GM19035 (cell line): ENCODE results near the gene TEX51.

Experiments used
- ATAC-seq: cut with Tn5 transposase; IDR thresholded peaks from one replicate; pipeline ENCODE4 v1.9.1; 2021; ENCODE audit not compliant: unreplicated experiment

The TEX51 gene

GRCh38 chr2:126898636-126899035, at the start of gene TEX51:
TEX51 (plus strand) TSS chr2:126898890; CDS start chr2:126898919, 29 bp downstream.
- ATAC-seq, result no peak

GRCh38 chr2:126849054-126849453, 49.6 kb upstream of the TEX51 start:
- no peak for ATAC-seq

GRCh38 chr2:126849486-126849885, 49.2 kb upstream of the TEX51 start:
- ATAC-seq, result no peak

GRCh38 chr2:126849991-126850535, 48.6 kb upstream of the TEX51 start:
- no peak for ATAC-seq

- ATAC-seq, result no peak
Observed at GRCh38 chr2:126850940-126851339, 47.8 kb upstream of the TEX51 start.

GRCh38 chr2:126851756-126852155, 46.9 kb upstream of the TEX51 start:
- ATAC-seq, result no peak

GRCh38 chr2:126852361-126852760, 46.3 kb upstream of the TEX51 start:
- no peak for ATAC-seq

GRCh38 chr2:126855606-126856005, 43.1 kb upstream of the TEX51 start:
- ATAC-seq, result no peak

GRCh38 chr2:126856403-126856802, 42.3 kb upstream of the TEX51 start:
- no peak for ATAC-seq

- no peak for ATAC-seq
Observed at GRCh38 chr2:126857502-126857901, 41.2 kb upstream of the TEX51 start.

- ATAC-seq, result no peak
Observed at GRCh38 chr2:126858013-126858412, 40.7 kb upstream of the TEX51 start.

- ATAC-seq, result no peak
Observed at GRCh38 chr2:126858436-126858835, 40.3 kb upstream of the TEX51 start.

- no peak for ATAC-seq
Observed at GRCh38 chr2:126858991-126859390, 39.7 kb upstream of the TEX51 start.

GRCh38 chr2:126859631-126860030, 39.1 kb upstream of the TEX51 start:
- ATAC-seq, result no peak

GRCh38 chr2:126860385-126860784, 38.3 kb upstream of the TEX51 start:
- no peak for ATAC-seq

GRCh38 chr2:126862730-126863129, 36.0 kb upstream of the TEX51 start:
- no peak for ATAC-seq

GRCh38 chr2:126863336-126864015, 35.2 kb upstream of the TEX51 start:
- no peak for ATAC-seq

GRCh38 chr2:126864861-126865260, 33.8 kb upstream of the TEX51 start:
- ATAC-seq, result no peak

GRCh38 chr2:126866451-126866850, 32.2 kb upstream of the TEX51 start:
- ATAC-seq, result no peak

GRCh38 chr2:126874961-126875360, 23.7 kb upstream of the TEX51 start:
- no peak for ATAC-seq

- ATAC-seq, result no peak
Observed at GRCh38 chr2:126876631-126877030, 22.1 kb upstream of the TEX51 start.

- no peak for ATAC-seq
Observed at GRCh38 chr2:126877041-126877440, 21.6 kb upstream of the TEX51 start.
